Bladder microvascular endothelial cell (primary cell): ENCODE measurements around the gene KRT222. TPM values are rescaled to one million over a fixed set of nuclear protein-coding genes. Genes with fewer than 3 reads are reported as not detected.

Experiments
- total RNA-seq: library from RNA; depleted of rRNA; stranded (reverse); fragments of >200 nt; gene quantifications from 2 replicates; pipeline ENCODE4 v1.2.3, GENCODE V29; 2014

KRT222 gene
- total RNA-seq = under 0.01 and 0.06 TPM in 2 replicates

GRCh38 chr17:40664582-40665333, at the start of gene KRT222:
Gene KRT222 (minus strand): TSS chr17:40665177. CDS start chr17:40665099, 78 bp downstream.

GRCh38 chr17:40703652-40704051, 38.7 kb upstream of the KRT222 start, which contains the start of gene KRT24:
Gene KRT24 (minus strand): TSS chr17:40703752. CDS start chr17:40703693, 59 bp downstream.

GRCh38 chr17:40647624-40648383, 17.2 kb downstream of the KRT222 start, which contains the start of gene SMARCE1:
Gene SMARCE1 (minus strand): TSS chr17:40647818. CDS start chr17:40645802, 2,016 bp downstream.

Other genes starting within 250 kb of the KRT222 start
- gene TOP2A, start 247.3 kb downstream of the KRT222 start, total RNA-seq = 57.8 and 74.0 TPM in 2 replicates
- gene IGFBP4, start 221.7 kb downstream of the KRT222 start, total RNA-seq = 187 and 316 TPM in 2 replicates
- not detected in 2 replicates for gene TNS4, start 163.6 kb downstream of the KRT222 start, total RNA-seq
- gene CCR7, start 99.7 kb downstream of the KRT222 start, total RNA-seq = 0.06 and 0.16 TPM in 2 replicates
- 53.4 and 85.9 TPM in 2 replicates for gene SMARCE1, start 17.4 kb downstream of the KRT222 start, total RNA-seq
- not detected in 2 replicates for gene KRT24, start 38.6 kb upstream of the KRT222 start, total RNA-seq
- not detected in 2 replicates for gene KRT25, start 90.2 kb upstream of the KRT222 start, total RNA-seq
- gene KRT26, start 107.0 kb upstream of the KRT222 start, total RNA-seq = not detected in 2 replicates
- gene KRT27, start 117.4 kb upstream of the KRT222 start, total RNA-seq = not detected in 2 replicates
- gene KRT28, start 134.8 kb upstream of the KRT222 start, total RNA-seq = not detected in 2 replicates
- gene KRT10, start 157.4 kb upstream of the KRT222 start, total RNA-seq = 3.0 and 4.9 TPM in 2 replicates
- not detected in 2 replicates for gene KRT12, start 202.0 kb upstream of the KRT222 start, total RNA-seq
- gene KRT20, start 220.1 kb upstream of the KRT222 start, total RNA-seq = not detected in 2 replicates